ENCODE data around the gene MCTP1.

DNA sequence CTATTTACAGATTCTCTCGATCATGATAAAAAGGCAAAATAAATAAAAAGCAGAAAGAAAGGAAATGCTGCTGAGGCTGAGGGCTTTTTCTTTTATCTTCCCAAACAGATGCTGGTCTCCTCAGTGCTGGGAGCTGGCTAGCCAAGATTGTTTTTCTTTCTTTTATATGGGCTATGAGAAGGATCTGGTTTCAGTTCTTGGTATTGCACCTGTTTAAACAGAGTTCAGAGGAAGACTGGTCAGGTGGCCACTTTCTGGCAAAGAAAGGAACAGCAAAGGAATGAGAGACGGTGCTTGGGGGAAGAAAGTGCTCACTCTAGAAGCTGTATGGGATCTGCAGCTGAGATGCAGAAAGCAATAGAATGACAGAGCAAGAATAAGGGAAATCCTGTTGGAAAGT, 577.5 kb downstream of the MCTP1 start:
- TF ChIP-seq HDAC2 (IDR thresholded peaks at IDR 0.05; ENCODE audit: borderline replicate concordance in 1 of 2, low read depth in 2 of 2, low read length in 2 of 2) (no peak), POLR2A (IDR thresholded peaks at IDR 0.05; ENCODE audit: control extremely low read depth in 1 of 2, low read depth in 2 of 2, low read length in 2 of 2) (no peak), SP1 (IDR thresholded peaks at IDR 0.05; ENCODE audit: low read depth, low read length) (no peak), CTCF (IDR thresholded peaks at IDR 0.05; ENCODE audit: control extremely low read depth in 1 of 3, insufficient read depth in 1 of 3, low read depth in 1 of 3, low read length in 3 of 3) (no peak), ZNF274 (IDR thresholded peaks at IDR 0.05; ENCODE audit: borderline replicate concordance, extremely low read depth, low read length) (no peak)

Data from H1 (cell line).